ENCODE measurements around the gene AMZ1.

The AMZ1 gene

GRCh38 chr7:2687881-2688318 lies at the start of gene AMZ1:
AMZ1 (plus strand) TSS chr7:2688202; CDS start chr7:2700452, 12,250 bp downstream.
- DNase-seq = no peak

DNA sequence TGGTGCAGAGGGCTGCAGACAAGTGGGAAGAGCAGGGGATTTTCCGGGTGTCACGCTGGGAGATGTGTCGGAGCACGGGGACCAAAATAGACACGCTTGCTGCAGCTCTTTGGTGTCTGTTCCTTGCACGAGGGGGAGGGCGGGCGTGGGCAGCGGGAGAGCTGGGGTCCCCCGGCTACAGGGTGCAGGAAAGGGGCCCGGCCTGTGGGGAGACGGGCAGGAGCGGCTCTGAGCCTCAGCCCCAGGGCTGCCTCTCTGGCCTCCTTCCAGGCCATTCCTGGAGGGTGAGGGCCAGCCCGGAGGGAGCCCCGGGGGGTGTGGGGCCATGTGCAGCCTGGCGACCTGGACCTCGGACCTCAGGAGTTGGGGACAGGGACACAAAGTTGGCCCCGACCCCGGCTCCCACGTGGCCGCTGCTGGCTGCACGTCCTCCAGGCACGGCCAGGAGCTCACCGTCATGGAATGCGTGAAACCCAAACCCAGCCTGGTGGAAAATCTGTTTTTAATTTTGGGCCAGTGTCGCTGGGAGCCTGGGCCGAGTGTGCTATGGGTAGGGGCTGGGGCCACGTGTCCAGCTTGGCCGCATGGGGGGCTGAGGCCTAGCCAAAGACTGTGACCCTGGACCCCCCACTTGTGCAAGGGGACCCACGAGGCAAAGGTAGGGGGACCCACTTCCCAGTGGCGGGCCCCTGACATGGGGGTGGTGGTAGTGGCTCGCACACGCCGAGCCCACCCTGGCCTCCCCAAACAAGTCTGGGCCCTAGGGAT lies 49.6 kb upstream of the AMZ1 start:
- no peak for DNase-seq

DNA sequence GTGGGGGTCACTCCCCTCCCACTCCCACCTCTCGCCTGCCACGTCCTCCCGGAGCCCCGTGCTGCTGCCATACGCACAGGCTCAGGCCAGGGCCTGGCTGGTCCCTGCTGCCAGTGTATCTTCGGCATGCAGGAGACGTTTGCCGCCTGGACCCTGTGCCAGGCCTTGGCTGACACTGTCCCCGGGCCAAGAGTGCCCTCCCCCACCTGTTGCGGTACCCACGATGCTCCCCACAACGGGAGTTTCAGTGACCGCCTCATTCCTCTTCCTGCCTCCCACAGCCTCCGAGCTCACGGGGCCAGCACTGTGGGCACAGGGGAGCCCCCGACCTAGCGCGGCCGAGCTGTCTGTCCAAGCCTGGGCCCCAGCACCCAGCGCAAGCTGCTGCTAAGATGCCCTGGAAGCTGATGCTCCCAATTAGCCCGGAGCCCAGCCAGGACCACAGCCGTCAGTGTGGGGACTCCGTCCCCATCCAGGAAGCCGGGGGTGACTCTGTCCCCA lies 48.8 kb upstream of the AMZ1 start:
- DNase-seq = no peak

GRCh38 chr7:2639695-2640481 lies 48.1 kb upstream of the AMZ1 start:
- DNase-seq = no peak

- DNase-seq = no peak
Measured at GRCh38 chr7:2640482-2640830, 47.5 kb upstream of the AMZ1 start.

- no peak for DNase-seq
Measured at GRCh38 chr7:2640846-2641316, 47.1 kb upstream of the AMZ1 start.

- DNase-seq = no peak
Measured at GRCh38 chr7:2641406-2642393, 46.3 kb upstream of the AMZ1 start.

- DNase-seq = no peak
Measured at GRCh38 chr7:2643386-2644219, 44.4 kb upstream of the AMZ1 start.

- no peak for DNase-seq
Measured at GRCh38 chr7:2644220-2644561, 43.8 kb upstream of the AMZ1 start.

DNA sequence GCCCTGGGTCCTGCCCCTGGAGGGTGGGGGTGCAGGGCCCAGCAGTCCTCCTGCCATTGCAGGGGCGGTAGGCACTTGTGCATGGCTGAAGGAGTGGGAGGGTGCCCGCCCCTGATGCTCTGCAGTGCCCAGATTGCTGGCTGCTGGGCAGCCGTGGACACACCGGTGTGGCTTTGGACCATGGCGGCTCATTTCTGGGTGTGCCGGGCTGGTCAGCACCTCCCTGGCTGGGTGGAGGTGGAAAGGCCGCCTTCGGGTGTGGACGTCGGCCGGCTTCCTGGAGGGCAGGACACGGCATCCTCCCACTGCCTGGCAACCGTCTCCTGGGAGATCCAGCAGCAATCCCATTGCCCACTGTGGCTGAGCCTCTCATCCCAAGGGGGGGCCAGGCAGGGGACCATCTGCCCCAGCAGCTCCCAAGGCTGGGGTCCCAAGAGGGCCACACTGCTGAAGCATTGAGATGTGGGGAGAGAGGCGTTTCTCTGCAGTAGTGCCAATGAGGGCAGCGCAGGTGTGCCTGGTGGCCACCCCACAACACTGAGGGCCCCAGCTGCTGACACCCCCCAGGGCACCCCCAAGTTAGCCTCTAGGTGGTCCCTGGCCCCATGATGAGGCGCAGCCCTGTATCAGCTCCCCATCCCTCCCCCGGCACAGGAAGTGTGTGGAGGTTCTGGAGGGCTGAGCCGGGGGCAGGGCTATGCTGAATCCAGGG lies 43.3 kb upstream of the AMZ1 start:
- no peak for DNase-seq

- DNase-seq = no peak
Measured at GRCh38 chr7:2645274-2645868, 42.6 kb upstream of the AMZ1 start.

DNA sequence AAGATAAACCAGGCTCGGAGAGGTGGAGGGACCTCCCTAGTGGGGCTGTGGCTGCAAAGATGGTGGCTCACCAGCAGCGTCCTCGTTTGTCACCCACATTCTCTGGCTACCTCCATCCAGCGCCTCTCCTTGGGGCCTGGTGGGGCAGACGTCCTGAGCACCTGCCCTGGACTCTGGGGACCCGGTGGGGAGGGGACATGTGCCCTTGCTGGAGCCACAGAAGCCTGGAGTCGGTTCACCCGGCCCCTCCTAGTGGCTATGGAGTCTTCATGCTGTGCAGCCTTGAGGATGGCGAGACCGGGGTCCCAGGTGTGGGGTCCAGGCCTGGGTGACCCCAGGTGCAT lies 41.7 kb upstream of the AMZ1 start:
- no peak for DNase-seq

DNA sequence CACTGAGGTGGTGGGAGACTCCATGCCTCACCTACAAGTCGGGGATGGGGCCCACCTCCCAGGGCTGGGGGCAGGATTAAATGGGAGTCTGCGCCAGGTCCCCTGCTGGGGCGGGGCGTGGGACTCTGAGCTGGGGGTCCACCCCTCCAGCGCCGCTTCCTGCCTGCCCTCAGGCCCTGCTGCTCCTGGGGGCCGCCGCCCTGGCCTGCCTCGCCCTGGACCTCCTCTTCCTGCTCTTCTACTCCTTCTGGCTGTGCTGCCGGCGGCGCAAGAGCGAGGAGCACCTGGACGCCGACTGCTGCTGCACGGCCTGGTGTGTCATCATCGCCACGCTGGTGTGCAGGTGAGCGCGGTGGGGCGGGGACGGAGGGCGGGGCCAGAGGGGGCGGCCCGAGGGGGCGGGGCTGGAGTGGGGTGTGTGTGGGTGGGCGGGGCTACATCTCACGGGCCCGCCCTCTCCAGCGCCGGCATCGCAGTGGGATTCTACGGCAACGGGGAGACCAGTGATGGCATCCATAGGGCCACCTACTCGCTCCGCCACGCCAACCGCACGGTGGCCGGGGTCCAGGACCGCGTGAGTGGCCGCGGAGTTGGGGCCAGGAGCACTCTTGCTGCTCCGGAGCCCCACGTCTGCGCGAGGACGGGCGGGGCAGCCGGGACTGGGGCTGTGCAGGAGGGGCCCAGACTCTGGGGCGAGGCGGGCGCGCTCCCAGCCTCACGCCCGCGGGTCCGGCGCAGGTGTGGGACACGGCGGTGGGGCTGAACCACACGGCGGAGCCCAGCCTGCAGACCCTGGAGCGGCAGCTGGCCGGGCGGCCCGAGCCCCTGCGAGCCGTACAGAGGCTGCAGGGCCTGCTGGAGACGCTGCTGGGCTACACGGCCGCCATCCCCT lies 41.1 kb upstream of the AMZ1 start:
- DNase-seq = no peak

DNA sequence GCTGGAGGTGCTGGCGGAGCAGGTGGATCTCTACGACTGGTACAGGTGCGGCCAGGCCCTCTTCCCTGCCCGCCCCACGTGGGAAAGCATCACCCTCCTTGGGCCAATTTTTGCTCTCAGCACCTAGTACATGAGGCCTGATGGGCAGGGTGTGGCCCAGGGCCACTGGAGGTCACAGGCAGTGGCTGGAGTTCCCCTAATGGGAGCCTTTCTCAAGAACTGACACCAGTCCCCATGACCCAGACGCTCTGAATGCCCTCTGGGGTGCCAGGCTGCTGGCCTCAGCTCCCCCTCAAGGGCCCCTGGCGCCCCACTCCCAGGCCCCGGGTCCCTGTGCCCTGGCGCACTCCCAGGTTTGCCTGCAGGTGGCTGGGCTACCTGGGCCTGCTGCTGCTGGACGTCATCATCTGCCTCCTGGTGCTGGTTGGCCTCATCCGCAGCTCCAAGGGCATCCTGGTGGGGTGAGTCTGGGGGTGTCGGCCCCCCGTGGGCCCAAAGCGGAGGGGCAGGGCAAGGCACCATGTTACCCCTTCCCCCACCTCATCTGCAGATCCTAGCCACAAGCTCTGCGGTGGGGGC lies 40.3 kb upstream of the AMZ1 start:
- no peak for DNase-seq

DNA sequence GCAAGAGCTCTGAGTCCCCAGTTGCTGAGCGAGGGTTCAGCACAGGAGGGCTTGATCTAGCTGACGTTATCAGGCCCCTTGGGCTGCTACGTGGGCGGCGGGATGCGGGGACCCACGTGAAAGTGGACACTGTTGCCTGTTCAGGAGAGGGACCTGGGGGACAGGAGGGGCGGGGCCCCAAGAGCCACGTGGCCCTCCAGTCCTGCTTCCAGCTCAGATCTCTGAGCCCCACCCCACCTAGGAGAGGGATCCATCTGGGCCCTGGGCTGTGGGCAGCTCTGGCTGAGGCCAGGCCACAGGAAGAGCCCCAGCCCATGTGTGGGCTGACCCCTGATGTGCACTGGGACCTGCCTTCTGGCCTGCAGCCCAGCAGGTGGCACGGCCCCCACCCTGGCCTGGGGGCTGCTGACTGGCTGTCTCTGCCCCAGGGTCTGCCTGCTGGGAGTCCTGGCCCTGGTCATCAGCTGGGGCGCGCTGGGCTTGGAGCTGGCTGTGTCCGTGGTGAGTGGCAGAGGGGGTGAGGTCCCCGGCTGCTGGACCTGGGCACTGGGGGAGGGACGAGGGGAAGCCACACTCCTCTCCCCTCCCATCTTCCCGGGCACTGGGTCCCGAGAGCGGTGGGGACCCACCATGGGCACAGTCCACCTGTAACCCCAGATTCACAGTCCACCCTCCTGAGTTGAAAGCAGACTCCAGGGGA lies 38.7 kb upstream of the AMZ1 start:
- DNase-seq = no peak

DNA sequence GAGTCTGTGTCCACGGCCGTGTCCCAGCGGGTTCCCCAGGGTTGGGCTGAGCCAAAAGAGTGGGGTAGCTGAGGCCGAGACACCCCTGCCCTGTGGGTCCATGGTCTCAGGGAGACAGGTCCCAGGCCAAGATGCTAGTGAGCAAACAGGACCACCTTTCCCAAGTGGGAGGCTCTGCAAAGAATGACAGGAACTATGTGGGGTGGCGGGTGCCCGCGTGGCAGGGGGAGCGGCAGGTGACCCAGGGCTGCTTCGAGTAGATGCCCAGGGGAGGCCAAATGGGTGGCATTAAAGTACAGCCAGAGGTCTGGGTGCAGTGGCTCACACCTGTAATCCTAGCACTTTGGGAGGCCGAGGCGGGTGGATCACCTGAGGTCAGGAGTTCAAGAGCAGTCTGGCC lies 38.0 kb upstream of the AMZ1 start:
- no peak for DNase-seq

DNA sequence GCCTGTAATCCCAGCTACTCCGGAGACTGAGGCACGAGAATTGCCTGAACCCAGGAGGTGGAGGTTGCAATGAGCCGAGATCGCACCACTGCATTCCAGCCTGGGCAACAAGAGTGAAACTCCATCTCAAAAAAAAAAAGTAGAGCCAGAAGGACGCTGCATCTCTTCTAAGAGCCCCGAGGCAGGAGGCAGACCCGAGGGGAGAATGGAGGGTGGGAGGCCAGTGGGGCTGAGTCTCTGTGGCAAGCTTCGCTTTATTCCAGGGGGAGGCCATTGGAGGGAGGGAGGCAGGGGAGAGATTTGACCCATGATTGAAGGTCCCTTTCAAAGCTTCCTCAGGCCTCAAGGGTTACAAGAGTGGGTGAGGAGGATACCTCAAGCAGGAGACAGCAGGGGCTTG lies 37.6 kb upstream of the AMZ1 start:
- no peak for DNase-seq

DNA sequence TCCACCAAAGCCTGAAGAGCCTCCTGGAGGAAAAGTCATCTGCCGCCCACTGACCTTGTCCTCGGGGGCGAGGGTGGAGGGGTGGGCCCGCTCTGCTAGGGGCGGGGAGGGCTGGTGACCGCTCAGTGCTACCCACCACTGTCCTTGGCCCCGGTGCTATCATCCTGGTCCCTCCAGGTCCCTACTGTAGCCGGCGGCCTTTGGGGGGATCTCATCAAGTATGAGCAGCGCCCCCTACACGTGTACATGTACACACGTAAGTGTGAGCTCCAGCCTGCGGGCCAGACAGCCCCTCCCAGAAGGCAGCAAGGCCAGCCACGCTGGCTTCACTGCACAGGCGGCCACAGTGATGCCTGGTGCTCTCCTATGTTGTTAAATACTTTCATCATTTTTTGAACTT lies 36.7 kb upstream of the AMZ1 start:
- DNase-seq = no peak
